Activated CD4-positive, CD25-positive, alpha-beta regulatory T cell treated with anti-CD3 and anti-CD28 coated beads, Interleukin-2, amount 50 U/mL, for 72 hours (primary cell): ENCODE measurements around the gene IKZF3.
"Not testable (repeated sequence)": the region's sequence is repeated elsewhere in the genome, so short reads cannot be mapped to it uniquely, and the experiment has no call there.

Experiments used
- DNase-seq: peaks from one replicate; pipeline ENCODE4 v3.0.0; 2021

IKZF3 gene

DNA sequence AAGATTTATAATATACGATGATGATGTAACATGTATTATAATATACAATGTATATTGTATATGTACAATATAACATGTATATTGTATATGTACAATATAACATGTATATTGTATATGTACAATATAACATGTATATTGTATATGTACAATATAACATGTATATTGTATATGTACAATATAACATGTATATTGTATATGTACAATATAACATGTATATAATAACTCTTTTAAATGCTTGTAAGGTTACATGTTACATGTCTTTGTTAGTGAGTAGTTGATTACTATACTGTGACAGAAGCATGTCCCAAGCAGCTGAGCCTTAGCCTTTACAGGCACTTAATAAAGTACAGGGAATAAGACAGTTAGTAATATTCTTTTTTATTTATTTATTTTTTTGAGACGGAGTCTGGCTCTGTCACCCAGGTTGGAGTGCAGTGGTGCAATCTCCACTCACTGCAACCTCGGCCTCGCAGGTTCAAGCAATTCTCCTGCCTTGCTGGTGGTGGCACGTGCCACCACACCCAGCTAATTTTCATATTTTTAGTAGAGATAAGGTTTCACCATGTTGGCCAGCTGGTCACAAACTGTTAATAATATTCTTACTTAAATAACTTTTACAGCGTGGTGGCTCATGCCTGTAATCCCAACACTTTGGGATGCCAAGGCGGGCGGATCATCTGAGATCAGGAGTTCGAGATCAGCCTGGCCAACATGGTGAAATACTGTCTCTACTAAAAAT is 8.0 kb downstream of the IKZF3 start:
- not testable (repeated sequence) for DNase-seq

DNA sequence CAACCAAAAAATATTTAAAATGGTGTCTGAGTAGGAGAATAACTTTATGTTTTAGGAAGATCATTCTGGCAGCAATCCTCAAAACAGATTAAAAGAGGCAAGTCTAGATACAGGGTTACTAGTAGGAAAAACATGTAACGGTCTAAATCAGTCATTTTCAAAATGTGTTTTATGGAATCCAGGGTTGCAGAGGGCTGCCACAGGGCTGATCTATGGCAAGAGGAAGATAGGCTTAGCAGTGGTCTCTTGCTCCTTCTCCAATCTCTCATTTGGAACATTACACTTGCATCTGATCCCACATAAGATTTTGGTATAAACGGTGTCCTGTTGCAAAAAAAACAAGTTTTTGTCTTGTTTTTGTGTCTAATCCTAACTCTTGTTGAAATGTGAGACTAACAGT is 9.2 kb downstream of the IKZF3 start:
- DNase-seq = no peak

DNA sequence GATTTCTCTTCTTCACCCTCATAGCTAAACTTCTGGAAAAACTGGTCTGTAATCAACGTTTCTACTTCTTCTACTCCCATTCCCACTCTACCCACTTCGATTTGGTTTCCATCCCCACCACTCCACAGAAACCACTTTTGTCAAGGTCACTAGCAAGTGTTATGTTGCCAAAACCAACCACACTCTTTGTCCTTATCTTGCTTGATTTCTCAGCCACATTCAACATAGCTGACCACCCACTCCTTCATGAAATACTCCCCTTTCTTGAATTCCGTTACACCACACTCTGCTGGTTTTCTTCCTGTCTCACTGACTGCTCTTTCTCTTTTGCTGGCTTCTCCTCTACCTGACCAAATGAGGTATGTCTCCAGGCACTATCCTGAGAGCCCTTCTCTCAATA is 11.9 kb downstream of the IKZF3 start:
- DNase-seq = no peak

DNA sequence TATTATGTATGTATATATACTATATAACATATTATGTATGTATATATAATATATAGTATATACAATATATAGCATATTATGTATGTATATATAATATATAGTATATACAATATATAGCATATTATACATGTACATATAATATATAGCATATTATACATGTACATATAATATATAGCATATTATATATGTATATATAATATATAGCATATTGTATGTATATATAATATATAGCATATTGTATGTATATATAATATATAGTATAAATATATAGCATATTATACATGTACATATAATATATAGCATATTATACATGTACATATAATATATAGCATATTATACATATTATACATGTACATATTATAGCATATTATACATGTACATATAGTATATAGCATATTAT is 13.9 kb downstream of the IKZF3 start:
- not testable (repeated sequence) for DNase-seq

- DNase-seq = no peak
These were observed 15.5 kb downstream of the IKZF3 start for GRCh38 chr17:39848600-39848999.

DNA sequence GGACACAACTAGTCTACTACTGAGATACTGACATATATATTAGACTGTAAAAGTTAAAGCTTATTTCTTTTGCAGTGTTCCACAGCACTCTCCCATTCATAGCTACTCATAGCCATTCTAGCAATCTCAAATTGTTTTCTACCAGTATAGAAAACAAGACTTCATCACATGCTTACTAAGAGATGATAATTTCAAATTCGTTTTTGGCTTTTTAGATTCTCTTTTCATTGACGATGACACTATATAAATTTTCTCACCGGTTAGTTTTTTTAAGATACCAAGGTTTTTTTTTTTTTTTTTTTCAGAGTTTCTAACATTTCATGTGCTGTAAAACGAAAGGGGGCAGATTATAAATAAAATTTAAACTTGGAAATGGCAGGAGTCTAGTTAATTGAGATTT is 17.9 kb downstream of the IKZF3 start:
- DNase-seq = no peak

GRCh38 chr17:39845052-39845846 is 18.9 kb downstream of the IKZF3 start:
- DNase-seq = no peak

DNA sequence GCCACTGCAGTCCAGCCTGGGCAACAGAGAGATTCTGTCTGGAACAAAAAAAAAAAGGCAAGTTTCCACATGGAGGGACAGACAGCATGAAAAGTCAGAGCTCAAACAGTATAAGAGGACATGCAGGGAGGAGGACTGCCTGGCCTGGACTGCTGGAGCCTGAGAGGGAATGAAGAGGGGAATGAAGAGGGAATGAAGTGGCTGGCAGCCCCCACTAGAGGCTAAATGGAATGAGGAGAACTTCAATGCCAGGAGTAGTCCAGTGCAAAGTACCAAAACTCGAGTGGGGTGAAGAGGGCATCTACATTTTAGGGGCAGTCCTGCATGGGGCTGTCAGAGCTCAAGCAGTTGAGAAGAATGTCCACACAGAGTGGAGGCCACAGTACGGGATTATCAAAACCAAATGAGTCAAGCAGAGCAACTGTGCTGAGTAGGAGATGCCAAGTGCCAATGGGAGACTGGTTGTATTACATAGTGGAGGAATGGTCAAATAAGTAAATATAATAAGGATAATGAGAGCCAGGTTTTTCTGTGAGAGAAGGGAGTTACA is 22.9 kb downstream of the IKZF3 start:
- DNase-seq = no peak

- no peak for DNase-seq
These were observed 25.3 kb downstream of the IKZF3 start for GRCh38 chr17:39838784-39839183.

GRCh38 chr17:39838057-39838456 is 26.1 kb downstream of the IKZF3 start:
- no peak for DNase-seq

GRCh38 chr17:39836117-39836516 is 28.0 kb downstream of the IKZF3 start:
- DNase-seq = no peak

GRCh38 chr17:39835038-39835786 is 28.9 kb downstream of the IKZF3 start:
- DNase-seq = no peak

DNA sequence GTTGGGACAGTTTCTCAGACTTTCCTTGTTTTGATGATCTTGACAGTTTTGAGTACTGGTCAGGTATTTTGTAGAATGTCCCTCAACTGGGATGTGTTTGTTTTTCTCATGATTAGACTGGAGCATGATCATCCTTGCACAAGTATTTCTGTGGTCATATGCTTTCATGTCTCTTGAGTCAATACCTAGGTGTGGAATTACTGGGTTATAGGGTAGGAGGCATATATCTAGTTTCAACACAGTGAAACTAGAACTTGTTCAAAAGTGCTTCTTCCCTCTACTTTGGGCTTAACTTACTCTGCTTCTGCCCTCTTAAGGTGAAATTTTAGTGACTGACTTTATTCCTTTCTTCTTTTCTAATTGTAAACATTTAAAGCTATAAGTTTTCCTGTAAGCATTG is 30.1 kb downstream of the IKZF3 start:
- DNase-seq = no peak

GRCh38 chr17:39831588-39831987 is 32.5 kb downstream of the IKZF3 start:
- no peak for DNase-seq

- no peak for DNase-seq
These were observed 35.7 kb downstream of the IKZF3 start for GRCh38 chr17:39828443-39828842.

DNA sequence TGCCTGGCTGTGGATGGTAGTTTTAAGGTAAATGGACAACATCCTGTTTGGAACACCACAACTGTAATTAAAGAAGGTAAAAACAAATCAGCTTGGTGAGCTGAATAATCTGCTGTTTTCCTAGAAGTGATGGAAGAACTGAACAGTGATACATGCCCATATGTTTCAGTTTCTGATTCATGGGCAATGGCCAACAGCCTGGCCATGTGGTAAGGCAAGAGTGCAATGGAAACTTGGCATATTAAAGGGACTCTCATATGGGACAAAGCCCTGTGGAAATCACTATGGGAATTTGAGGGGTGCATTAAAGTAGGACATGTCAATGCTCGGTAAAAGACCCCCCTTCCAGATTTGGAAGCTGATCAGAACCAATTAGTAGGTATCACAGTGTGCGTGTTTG is 37.8 kb downstream of the IKZF3 start:
- DNase-seq = no peak

DNA sequence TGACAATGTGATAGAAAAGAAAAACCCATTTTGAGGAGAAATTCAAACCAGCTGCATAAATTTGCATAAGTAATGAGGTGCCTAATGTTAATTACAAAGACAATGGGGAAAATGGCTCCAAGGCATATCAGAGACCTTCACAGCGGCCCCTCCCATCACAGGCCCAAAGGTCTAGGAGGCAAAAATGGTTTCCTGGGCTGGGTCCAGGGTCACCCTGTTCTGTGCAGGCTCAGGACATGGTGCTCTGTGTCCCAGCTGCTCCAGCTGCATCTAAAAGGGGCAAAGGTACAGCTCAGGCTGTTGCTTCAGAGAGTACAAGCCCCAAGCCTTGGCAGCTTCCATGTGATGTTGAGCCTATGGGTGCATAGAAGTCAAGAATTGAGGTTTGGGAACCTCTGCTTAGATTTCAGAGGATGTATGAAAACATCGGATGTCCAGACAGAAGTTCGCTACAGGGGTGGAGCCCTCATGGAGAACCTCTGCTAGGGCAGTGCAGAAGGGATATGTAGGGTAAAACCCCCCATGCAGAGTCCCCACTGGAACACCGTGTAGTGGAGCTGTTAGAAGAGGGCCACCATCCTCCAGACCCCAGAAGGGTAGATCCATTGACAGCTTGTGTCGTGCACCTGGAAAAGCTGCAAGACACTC is 40.6 kb downstream of the IKZF3 start:
- no peak for DNase-seq

- DNase-seq = no peak
These were observed 42.1 kb downstream of the IKZF3 start for GRCh38 chr17:39822051-39822451.

DNA sequence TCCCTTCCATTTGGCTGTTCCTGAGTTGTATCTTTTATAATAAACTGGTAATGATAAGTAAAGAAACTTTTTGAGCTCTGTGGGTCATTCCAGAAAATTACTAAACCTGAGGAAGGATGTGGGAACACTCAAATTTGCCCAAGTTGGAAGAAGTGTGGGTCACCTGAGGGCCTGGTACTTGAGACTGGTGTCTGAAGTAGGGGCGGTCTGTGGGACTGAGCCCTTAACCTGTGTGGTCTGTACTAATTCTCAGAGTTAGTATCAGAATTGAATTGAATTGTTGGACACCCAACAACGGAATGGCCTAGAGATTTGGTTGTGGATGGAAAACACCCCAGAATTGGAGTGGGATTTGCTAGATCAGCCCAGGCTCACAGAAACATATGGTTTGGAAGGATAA is 43.1 kb downstream of the IKZF3 start:
- no peak for DNase-seq

- DNase-seq = no peak
These were observed 43.6 kb downstream of the IKZF3 start for GRCh38 chr17:39820541-39820940.

DNA sequence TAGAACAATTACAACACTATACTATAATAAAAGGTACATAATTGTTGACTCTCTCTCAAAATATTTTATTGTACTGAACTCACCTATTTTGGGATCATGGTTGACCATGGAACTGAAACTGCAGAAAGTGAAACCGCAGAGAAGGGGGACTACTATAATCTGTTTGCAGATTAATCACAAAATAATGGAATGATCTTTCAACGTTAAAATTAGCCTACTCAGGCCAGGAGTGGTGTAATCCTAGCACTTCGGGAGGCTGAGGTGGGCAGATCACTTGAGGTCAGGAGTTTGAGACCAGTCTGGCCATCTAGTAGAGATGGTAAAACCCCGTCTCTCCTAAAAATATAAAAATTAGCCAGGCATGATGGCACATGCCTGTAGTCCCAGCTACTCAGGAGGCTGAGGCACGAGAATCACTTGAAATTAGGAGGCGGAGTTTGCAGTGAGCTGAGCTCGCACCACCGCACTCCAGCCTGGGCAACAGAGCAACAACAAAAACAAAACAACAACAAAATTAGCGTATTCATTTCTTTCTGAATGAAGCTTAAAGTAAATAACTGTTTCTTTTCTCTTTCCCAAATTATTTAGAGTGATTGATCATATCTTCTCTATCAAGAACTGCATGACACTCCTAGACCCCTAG is 45.6 kb downstream of the IKZF3 start:
- DNase-seq = no peak

DNA sequence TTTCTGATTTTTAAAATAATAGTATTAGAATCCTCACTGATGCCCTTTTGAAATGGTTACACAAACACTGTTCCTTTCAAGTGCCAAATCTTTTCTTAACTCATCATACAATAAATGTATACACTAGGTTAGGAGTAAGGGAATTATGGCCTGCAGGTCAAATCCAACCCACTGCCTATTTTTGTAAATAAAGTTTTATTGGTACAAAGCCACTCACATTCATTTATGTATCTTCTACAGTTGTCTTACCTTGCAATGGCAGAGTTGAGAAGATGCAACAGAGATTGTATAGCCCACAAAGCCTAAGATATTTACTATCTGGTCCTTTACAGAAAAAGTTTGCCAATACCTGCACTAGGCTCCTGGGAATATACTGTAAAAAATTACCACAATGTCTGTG is 47.8 kb downstream of the IKZF3 start:
- DNase-seq = no peak
